WERI-Rb-1 (cell line): Measurements from ENCODE around the gene AP3M1.

Source experiments
- DNase-seq: peaks from one replicate; pipeline ENCODE4 v3.0.0-alpha.2; 2020
- H3K27ac ChIP-seq: fragments of 250-450 bp; sonication (Bioruptor Pico); 2 replicates; pipeline ENCODE4 v1.5.1; 2020; ENCODE audit warnings: mild to moderate bottlenecking, moderate library complexity
- H3K27me3 ChIP-seq: fragments of 250-450 bp; sonication (Bioruptor Pico); 2 replicates; pipeline ENCODE4 v1.5.1; 2021; ENCODE audit warnings: mild to moderate bottlenecking, low read depth, moderate library complexity; ENCODE audit not compliant: insufficient read depth, severe bottlenecking
- H3K36me3 ChIP-seq: fragments of 250-450 bp; sonication (Bioruptor Pico); 2 replicates; pipeline ENCODE4 v1.5.1; 2020; ENCODE audit warnings: mild to moderate bottlenecking, moderate library complexity
- H3K4me3 ChIP-seq: 2 replicates; pipeline ENCODE4 v1.5.1; 2011; ENCODE audit warnings: low read depth, mild to moderate bottlenecking, control low read depth, low read length
- H3K9me3 ChIP-seq: fragments of 250-450 bp; sonication (Bioruptor Pico); 2 replicates; pipeline ENCODE4 v1.5.1; 2021; ENCODE audit warnings: mild to moderate bottlenecking, moderate library complexity; ENCODE audit not compliant: severe bottlenecking
- CTCF ChIP-seq: IDR thresholded peaks from 2 replicates; pipeline ENCODE4 v1.5.1; 2011; ENCODE audit warnings: low read depth, mild to moderate bottlenecking, control low read depth, inconsistent platforms, low read length

AP3M1 gene

GRCh38 chr10:74099420-74099819 lies 51.2 kb downstream of the AP3M1 start:
- Histone ChIP-seq H3K27ac (no peak overlapping the region), H3K36me3 (peaks cover 82% of the 10 kb centered on the region), H3K9me3 (no peaks in the 10 kb centered on the region), H3K4me3 (no peak overlapping the region), H3K27me3 (no peaks in the 10 kb centered on the region)
- DNase-seq: no peak
- no peak for TF ChIP-seq CTCF

DNA sequence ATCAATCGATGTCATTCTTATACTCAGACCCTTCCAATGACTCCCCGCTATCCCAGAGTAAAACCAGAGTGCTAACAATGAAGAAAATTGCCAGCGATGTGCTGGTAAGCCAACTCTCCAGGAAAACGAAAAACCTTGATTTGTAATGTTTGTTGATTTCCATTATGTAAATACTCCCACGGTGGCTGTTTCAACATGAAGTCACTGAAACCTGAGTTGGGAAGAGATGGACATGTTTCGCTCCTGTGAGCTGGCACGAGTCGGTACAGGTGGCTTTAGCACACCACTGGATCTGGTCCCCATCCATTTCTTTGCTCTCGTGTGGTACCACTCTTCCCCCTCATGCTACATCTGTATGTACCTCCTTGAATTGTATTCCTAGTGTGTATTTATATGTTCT lies 52.9 kb downstream of the AP3M1 start:
- peaks cover 70% of the 10 kb centered on the region for H3K36me3 ChIP-seq

GRCh38 chr10:74096777-74097176 lies 53.9 kb downstream of the AP3M1 start:
- Histone ChIP-seq H3K36me3 (peaks cover 68% of the 10 kb centered on the region), H3K27me3 (no peaks in the 10 kb centered on the region), H3K9me3 (no peaks in the 10 kb centered on the region), H3K27ac (no peak overlapping the region), H3K4me3 (no peak overlapping the region)
- DNase-seq: no peak
- TF ChIP-seq CTCF: no peak

More for the DNA sequence above, 52.9 kb downstream of the AP3M1 start:
- Histone ChIP-seq H3K9me3 (no peaks in the 10 kb centered on the region), H3K27me3 (no peaks in the 10 kb centered on the region), H3K4me3 (no peak overlapping the region), H3K27ac (no peak overlapping the region)
- no peak for DNase-seq
- TF ChIP-seq CTCF: no peak

DNA sequence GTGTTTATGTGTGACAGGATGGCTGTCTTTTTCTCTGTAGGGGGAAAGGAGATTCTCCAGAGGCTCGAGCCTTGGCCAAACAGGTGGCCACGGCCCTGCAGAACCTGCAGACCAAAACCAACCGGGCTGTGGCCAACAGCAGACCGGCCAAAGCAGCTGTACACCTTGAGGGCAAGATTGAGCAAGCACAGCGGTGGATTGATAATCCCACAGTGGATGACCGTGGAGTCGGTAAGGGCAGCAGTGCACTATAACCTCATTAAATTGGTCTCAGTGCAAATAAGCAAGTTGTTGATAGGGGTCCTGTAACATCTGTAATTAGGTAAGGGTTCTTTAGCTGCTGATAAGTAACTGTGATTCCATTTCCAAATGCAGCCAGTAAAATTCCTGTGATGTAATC lies 56.4 kb downstream of the AP3M1 start:
- Histone ChIP-seq H3K4me3 (no peak overlapping the region), H3K9me3 (no peaks in the 10 kb centered on the region), H3K36me3 (peaks cover 54% of the 10 kb centered on the region), H3K27me3 (no peaks in the 10 kb centered on the region), H3K27ac (no peak overlapping the region)
- DNase-seq: no peak
- no peak for TF ChIP-seq CTCF

GRCh38 chr10:74093530-74094164 lies 57.0 kb downstream of the AP3M1 start:
- H3K4me3 ChIP-seq: no peak overlapping the region
- peaks cover 50% of the 10 kb centered on the region for H3K36me3 ChIP-seq
- no peak for DNase-seq
- H3K27ac ChIP-seq: no peak overlapping the region
- no peaks in the 10 kb centered on the region for H3K9me3 ChIP-seq
- H3K27me3 ChIP-seq: no peaks in the 10 kb centered on the region
- no peak for TF ChIP-seq CTCF

DNA sequence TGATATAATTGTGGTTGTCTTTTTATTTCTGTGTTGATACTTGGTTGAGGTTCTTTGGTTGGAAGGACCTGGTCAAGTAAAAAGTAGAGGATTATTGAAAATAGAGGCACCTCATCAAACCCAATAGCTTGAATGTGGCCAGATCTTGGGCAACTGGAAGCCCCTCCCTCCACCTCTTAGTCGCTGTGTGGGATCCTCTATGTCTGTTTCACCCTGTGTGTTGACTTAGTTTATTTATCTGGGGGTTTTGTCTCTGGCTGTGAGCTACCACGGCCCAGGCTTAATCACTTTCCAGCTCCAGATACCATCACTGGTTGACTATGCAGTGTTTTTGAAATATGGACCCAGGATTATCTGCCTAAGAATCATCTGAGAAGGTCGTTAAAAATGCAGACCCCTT lies 58.3 kb downstream of the AP3M1 start:
- Histone ChIP-seq H3K27me3 (no peaks in the 10 kb centered on the region), H3K4me3 (no peak overlapping the region), H3K27ac (no peak overlapping the region), H3K9me3 (no peaks in the 10 kb centered on the region), H3K36me3 (peaks cover 40% of the 10 kb centered on the region)
- TF ChIP-seq CTCF: no peak
- DNase-seq: no peak
